Endothelial cell of umbilical vein (primary cell): ENCODE results near the gene LRRC31. TPM values are rescaled to one million over a fixed set of nuclear protein-coding genes. Genes with fewer than 3 reads are reported as not detected.

ENCODE experiments used
- BruUV-seq: library from RNA; stranded (reverse); fragments of 400-500 nt; replicated peaks from 2 replicates; lab custom pipeline; 2021; lab: Mats Ljungman, UMichigan
- CTCF ChIA-PET: fragments of 300-600, 350-600 bp; sonication (Branson Sonifier 250); formaldehyde crosslinking; loops from one replicate; lab custom pipeline; 2021; ENCODE audit warnings: antibody characterized with exemption, inconsistent platforms; lab: Charles Lee
- POLR2A ChIA-PET: fragments of 300-600, 350-600 bp; sonication (Branson Sonifier 250); formaldehyde crosslinking; loops from one replicate; lab custom pipeline; 2021; ENCODE audit warnings: antibody characterized with exemption, inconsistent platforms; lab: Charles Lee
- DNase-seq: peaks from one replicate; pipeline ENCODE4 v3.0.0-alpha.2; 2011; ENCODE audit warnings: low read depth, low spot score
- FAIRE-seq: peaks from 2 replicates; lab custom pipeline; 2011; peaks lifted over from hg19 to GRCh38; lab: Jason Lieb, UNC
- H2AFZ ChIP-seq: 2 replicates; pipeline ENCODE4 v1.6.0; 2012; ENCODE audit warnings: low read depth, low read length, control low read depth, inconsistent platforms
- H3K27ac ChIP-seq: 2 replicates; pipeline ENCODE4 v1.5.1; 2011; ENCODE audit warnings: low read depth, mild to moderate bottlenecking, control low read depth, low read length, moderate library complexity; ENCODE audit not compliant: insufficient read depth
- H3K27me3 ChIP-seq, 2 experiments: 2 replicates each; pipeline versions ENCODE4 v1.6.0 to v1.6.1; 2011; ENCODE audit warnings: low read length in 2 of 2, mixed read lengths in 1 of 2; ENCODE audit not compliant: control insufficient read depth in 2 of 2, insufficient read depth in 2 of 2
- H3K36me3 ChIP-seq, 2 experiments: 2 replicates in 1 of 2; 3 replicates in 1 of 2; pipeline ENCODE4 v1.5.1; 2011; ENCODE audit warnings: low read length in 2 of 2, mild to moderate bottlenecking in 1 of 2, moderate library complexity in 1 of 2; ENCODE audit not compliant: control insufficient read depth in 2 of 2, insufficient read depth in 2 of 2; ENCODE audit errors: extremely low read depth in 1 of 2
- H3K4me1 ChIP-seq: 3 replicates; pipeline ENCODE4 v1.5.1; 2011; ENCODE audit warnings: mild to moderate bottlenecking, low read length; ENCODE audit not compliant: control insufficient read depth, insufficient read depth; ENCODE audit errors: extremely low read depth
- H3K4me2 ChIP-seq: 2 replicates; pipeline ENCODE4 v1.6.1; 2011; ENCODE audit warnings: low read length, control low read depth, mixed read lengths; ENCODE audit not compliant: insufficient read depth
- H3K4me3 ChIP-seq, 3 experiments: fragments of 200-600 bp in 1 of 3; sonication (generic), shearing (Covaris generic) in 1 of 3; replicated peaks in 1 of 3; 2 replicates each; pipeline ENCODE4 v1.5.1; 2011 to 2016; ENCODE audit warnings: control low read depth in 3 of 3, low read length in 3 of 3, mild to moderate bottlenecking in 2 of 3, inconsistent platforms in 1 of 3, low read depth in 1 of 3, moderate library complexity in 1 of 3; ENCODE audit not compliant: insufficient read depth in 1 of 3
- H3K79me2 ChIP-seq: 2 replicates; pipeline ENCODE4 v1.6.0; 2012; ENCODE audit warnings: low read length, inconsistent platforms; ENCODE audit not compliant: control insufficient read depth, insufficient read depth
- H3K9ac ChIP-seq: replicated peaks from 2 replicates; pipeline ENCODE3; 2011; ENCODE audit warnings: low read length, control low read depth; ENCODE audit not compliant: insufficient read depth; ENCODE audit errors: extremely low read depth
- H3K9me1 ChIP-seq: replicated peaks from 3 replicates; pipeline ENCODE4 v1.6.0; 2011; ENCODE audit warnings: mild to moderate bottlenecking, low read length; ENCODE audit not compliant: control insufficient read depth, insufficient read depth; ENCODE audit errors: extremely low read depth
- H3K9me3 ChIP-seq: replicated peaks from 2 replicates; pipeline ENCODE4 v1.5.1; 2012; ENCODE audit warnings: low read length, inconsistent platforms; ENCODE audit not compliant: control insufficient read depth, insufficient read depth
- H4K20me1 ChIP-seq: replicated peaks from 2 replicates; pipeline ENCODE3; 2011; ENCODE audit warnings: mild to moderate bottlenecking, low read length; ENCODE audit not compliant: control insufficient read depth, insufficient read depth; ENCODE audit errors: extremely low read depth
- EZH2 ChIP-seq: IDR thresholded peaks from 2 replicates; pipeline ENCODE4 v1.6.1; 2012; ENCODE audit warnings: borderline replicate concordance, low read depth, mild to moderate bottlenecking, moderate library complexity, low read length, inconsistent platforms; ENCODE audit not compliant: severe bottlenecking
- GATA2 ChIP-seq: IDR thresholded peaks from 2 replicates; pipeline ENCODE4 v1.7.0; 2011; ENCODE audit warnings: low read depth, mild to moderate bottlenecking, moderate library complexity, mixed read lengths, low read length; ENCODE audit not compliant: insufficient read length, insufficient read depth
- JUN ChIP-seq: IDR thresholded peaks from 2 replicates; pipeline ENCODE4 v1.6.1; 2011; ENCODE audit warnings: borderline replicate concordance, low read depth; ENCODE audit not compliant: insufficient read length, insufficient read depth
- POLR2A ChIP-seq: IDR thresholded peaks from 2 replicates; pipeline ENCODE4 v1.6.1; 2012; ENCODE audit warnings: low read depth, mild to moderate bottlenecking, control low read depth, low read length
- POLR2AphosphoS5 ChIP-seq: IDR thresholded peaks from 2 replicates; pipeline ENCODE4 v1.6.1; 2012; ENCODE audit warnings: low read depth, mild to moderate bottlenecking, control low read depth, low read length, moderate library complexity; ENCODE audit not compliant: insufficient read depth
- dilution Hi-C: fragments of 300-500 bp; cut with MboI; formaldehyde crosslinking; loops from one replicate; pipeline ENCODE4 v1.15.0; 2019; ENCODE audit warnings: low sequenced_read_pairs; ENCODE audit not compliant: extremely low pct_ligation_motif_present
- intact Hi-C: fragments of 100-400 bp; cut with micrococcal nuclease; formaldehyde crosslinking; loops from one replicate; pipeline ENCODE4 v1.10.0; 2022
- polyA plus RNA-seq, 4 experiments: library from polyadenylated mRNA; depleted of rRNA in 3 of 4; stranded (reverse) in 3 of 4; unstranded in 1 of 4; fragments of >200 nt; gene quantifications; 2 replicates each; pipeline versions ENCODE4 v1.2.1 to v1.2.3, GENCODE V29; 2011 to 2012; ENCODE audit warnings: missing spikeins in 1 of 4
- total RNA-seq: library from RNA; stranded (reverse); gene quantifications from 2 replicates; pipeline ENCODE4 v1.2.3, GENCODE V29; 2021
- TF ChIP-seq, protein P1 (sequence below), 2 donors: IDR thresholded peaks; 1 replicate in 1 of 2; 2 replicates in 1 of 2; pipeline ENCODE4 v1.5.1; 2011; ENCODE audit warnings: low read length in 2 of 2, mild to moderate bottlenecking in 2 of 2, moderate library complexity in 2 of 2, control low read depth in 1 of 2, inconsistent platforms in 1 of 2, low read depth in 1 of 2; ENCODE audit not compliant: insufficient read depth in 1 of 2; ENCODE audit errors: extremely low read depth in 1 of 2
- TF ChIP-seq, protein P2 (sequence below): IDR thresholded peaks from 2 replicates; pipeline ENCODE4 v1.6.1; 2011; ENCODE audit not compliant: insufficient read depth, insufficient read length

The LRRC31 gene
- total and polyA plus RNA-seq, 2 donors (not counting 3 experiments of a cell fraction or from before 2014, with no cell fraction given) = not detected

DNA sequence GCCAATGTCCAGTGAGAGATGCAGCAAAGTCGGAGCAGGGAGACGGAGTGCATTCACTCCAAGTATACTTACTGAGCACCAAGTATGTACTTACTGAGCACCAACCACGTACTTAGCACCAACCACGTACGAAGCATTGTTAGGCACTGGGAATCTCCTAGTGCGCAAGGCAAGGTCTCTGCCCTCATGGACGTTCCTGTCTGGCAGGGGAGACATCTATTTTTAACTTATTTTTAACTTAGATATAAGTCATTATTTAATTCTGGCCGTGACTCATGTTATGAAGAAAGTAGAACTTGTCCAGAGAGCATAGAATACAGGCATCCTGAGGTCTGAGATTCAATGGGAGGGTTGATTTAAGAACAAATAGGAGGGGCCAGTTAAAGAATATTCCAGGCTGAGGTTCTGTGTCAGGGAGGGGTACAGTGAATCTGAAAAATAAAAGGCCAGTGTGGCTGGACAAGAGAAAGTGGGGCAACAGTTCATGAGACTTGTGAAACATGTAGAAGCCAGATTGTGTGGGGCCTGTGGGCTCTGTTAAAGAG lies 9.3 kb upstream of the LRRC31 start:
- H3K9me3 ChIP-seq = no peaks in the 10 kb centered on the region
- no peak overlapping the region for H3K4me3 ChIP-seq
- H3K79me2 ChIP-seq = no peaks in the 10 kb centered on the region
- H3K36me3 ChIP-seq = no peaks in the 10 kb centered on the region
- peaks cover 3 to 4% of the 10 kb centered on the region in 2 experiments for H3K27me3 ChIP-seq
- no peak overlapping the region for H3K27ac ChIP-seq
- H3K4me1 ChIP-seq = no peaks in the 10 kb centered on the region
- intact Hi-C loops = no loop called here
- BruUV-seq = no TSS peak
- DNase-seq (no peak), FAIRE-seq (no peak)
- H2AFZ ChIP-seq = no peak overlapping the region
- CTCF ChIA-PET = no interaction called here
- no peaks in the 10 kb centered on the region for H4K20me1 ChIP-seq
- TF ChIP-seq, protein P1, sequence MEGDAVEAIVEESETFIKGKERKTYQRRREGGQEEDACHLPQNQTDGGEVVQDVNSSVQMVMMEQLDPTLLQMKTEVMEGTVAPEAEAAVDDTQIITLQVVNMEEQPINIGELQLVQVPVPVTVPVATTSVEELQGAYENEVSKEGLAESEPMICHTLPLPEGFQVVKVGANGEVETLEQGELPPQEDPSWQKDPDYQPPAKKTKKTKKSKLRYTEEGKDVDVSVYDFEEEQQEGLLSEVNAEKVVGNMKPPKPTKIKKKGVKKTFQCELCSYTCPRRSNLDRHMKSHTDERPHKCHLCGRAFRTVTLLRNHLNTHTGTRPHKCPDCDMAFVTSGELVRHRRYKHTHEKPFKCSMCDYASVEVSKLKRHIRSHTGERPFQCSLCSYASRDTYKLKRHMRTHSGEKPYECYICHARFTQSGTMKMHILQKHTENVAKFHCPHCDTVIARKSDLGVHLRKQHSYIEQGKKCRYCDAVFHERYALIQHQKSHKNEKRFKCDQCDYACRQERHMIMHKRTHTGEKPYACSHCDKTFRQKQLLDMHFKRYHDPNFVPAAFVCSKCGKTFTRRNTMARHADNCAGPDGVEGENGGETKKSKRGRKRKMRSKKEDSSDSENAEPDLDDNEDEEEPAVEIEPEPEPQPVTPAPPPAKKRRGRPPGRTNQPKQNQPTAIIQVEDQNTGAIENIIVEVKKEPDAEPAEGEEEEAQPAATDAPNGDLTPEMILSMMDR (IDR thresholded peaks at IDR 0.05; ENCODE audit: extremely low read depth in 1 of 2, insufficient read depth in 1 of 2, low read depth in 1 of 2, low read length in 2 of 2) = no peak
- TF ChIP-seq JUN = no peak
- POLR2A ChIA-PET = no interaction called here
- dilution Hi-C loops = no loop called here
- H3K9ac ChIP-seq = no peak overlapping the region
- H3K4me2 ChIP-seq = no peak overlapping the region
- no peaks in the 10 kb centered on the region for H3K9me1 ChIP-seq

DNA sequence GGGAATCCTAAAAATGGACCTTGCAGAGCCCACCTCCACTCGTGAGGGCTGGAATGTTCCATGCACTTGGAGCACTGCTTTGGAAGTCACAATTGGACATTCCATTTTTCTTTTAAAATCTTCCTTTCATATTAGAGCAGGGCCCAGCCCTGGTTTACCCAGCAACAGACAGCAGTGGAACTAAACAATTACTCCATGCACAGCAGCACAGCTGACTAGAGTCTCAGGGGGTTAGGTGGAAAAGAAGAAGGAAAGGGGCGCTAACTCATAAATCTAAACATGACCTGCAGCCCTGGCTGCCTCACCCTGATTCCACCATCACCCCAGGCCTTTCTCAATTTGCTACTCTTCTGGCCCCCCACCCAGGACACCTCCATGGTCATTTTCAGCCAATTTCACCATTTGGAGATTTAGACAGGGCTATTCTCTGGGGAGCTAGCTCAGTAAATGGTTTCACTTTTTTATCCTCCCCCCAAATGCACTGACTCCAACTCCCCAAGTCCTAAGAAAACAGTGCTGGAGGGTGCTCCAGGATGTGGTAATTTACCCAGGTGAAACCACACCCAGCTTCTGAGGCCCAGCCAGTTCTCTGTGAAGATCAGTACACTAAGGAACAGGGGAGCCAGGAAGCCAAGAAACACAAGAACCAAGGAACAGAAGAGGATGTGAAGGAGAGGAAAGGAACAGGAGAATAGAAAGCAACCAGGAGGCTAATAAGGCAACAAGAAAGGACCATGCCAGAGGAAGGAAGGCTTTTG lies 1.6 kb upstream of the LRRC31 start:
- Histone ChIP-seq H3K9me1 (no peaks in the 10 kb centered on the region), H3K9ac (no peak overlapping the region), H2AFZ (no peak overlapping the region), H3K27me3 (peaks cover 7 to 8% of the 10 kb centered on the region in 2 experiments), H3K27ac (no peak overlapping the region), H3K4me3 (no peak overlapping the region), H3K36me3 (no peaks in the 10 kb centered on the region), H3K4me2 (no peak overlapping the region), H3K79me2 (no peaks in the 10 kb centered on the region), H3K9me3 (no peaks in the 10 kb centered on the region), H3K4me1 (no peaks in the 10 kb centered on the region), H4K20me1 (no peaks in the 10 kb centered on the region)
- intact Hi-C loops = no loop called here
- BruUV-seq = no TSS peak
- POLR2A ChIA-PET = no interaction called here
- FAIRE-seq (no peak), DNase-seq (no peak)
- CTCF ChIA-PET = interaction anchor here (2.7 kb wide), 1 partner anchor 9 kb away, joined by 13 read pairs; no protein-coding TSS in a partner anchor
- no peak for TF ChIP-seq EZH2
- TF ChIP-seq, protein P2, sequence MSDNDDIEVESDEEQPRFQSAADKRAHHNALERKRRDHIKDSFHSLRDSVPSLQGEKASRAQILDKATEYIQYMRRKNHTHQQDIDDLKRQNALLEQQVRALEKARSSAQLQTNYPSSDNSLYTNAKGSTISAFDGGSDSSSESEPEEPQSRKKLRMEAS = no peak
- no peak for TF ChIP-seq GATA2
- TF ChIP-seq POLR2AphosphoS5 = no peak
- no peak for TF ChIP-seq POLR2A
- TF ChIP-seq JUN = no peak
- dilution Hi-C loops = no loop called here
